LNCAP (cell line): Measurements from ENCODE around the gene ITCH.

Experiments
- CTCF ChIP-seq: fragments of 450-650 bp; IDR thresholded peaks from 2 replicates; pipeline ENCODE4 v1.5.1; 2017; ENCODE audit warnings: mild to moderate bottlenecking

The ITCH gene

GRCh38 chr20:34439168-34439567 lies 76.1 kb downstream of the ITCH start:
- TF ChIP-seq CTCF: no peak

- TF ChIP-seq CTCF: no peak
Observed at GRCh38 chr20:34443546-34443945, 80.5 kb downstream of the ITCH start.

GRCh38 chr20:34445177-34446065 lies 82.3 kb downstream of the ITCH start:
- no peak for TF ChIP-seq CTCF

DNA sequence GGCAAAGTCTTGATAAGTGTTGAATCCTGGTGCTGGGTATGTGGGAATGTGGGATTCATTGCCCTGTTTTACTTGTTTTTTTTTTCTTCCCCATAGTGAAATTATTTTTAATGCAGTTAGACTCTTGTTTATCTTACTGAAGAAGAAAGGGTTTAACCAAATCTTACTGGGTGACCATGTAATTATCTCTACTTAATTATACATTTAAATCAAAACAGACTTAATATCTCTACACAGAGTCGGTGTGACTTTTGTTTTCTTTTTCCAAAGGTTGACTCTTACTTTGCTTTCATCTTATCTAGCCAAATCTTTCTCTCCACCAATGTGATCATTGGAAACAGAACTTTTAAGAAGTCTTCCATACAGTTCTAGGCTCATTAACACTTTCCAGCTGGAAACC lies 85.4 kb downstream of the ITCH start:
- no peak for TF ChIP-seq CTCF

GRCh38 chr20:34449674-34450592 lies 86.9 kb downstream of the ITCH start:
- TF ChIP-seq CTCF: no peak

DNA sequence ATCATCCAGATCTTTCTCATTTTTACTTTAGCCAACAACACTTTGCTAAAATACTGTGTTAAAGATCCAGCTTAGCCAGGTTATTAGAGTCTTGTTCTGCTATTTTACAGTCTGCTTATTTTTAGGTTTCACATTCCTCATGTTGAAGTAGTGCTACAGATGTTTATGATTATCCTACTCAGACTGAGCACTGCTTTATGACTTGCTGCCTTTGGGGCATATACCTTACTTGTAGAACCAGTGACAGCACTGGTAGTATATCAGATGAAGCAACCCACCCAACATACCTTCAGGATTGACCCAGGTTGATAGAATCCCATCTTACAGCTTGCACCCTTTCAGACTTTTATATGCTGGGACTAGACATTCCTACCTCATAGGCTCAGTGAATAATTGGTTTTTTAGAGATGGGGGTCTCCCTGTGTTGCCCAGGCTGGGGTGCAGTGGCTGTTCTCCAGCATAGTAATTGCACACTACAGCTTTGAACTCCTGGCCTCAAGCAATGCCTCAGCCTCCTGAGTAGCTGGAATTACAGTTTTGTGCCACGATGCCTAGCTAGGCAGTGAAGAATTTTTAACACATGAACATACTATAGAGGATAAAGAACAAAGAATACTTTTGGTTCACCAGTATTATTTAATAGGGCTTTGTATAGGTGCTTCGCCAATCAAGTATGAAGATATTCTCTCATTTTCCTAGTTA lies 89.4 kb downstream of the ITCH start:
- no peak for TF ChIP-seq CTCF

- no peak for TF ChIP-seq CTCF
Observed at GRCh38 chr20:34458631-34459030, 95.6 kb downstream of the ITCH start.
